NCI-H146 treated with DMSO at 0.1 percent for 48 hours (cell line): ENCODE measurements around the gene DGKA.
"Not testable (repeated sequence)": the region's sequence is repeated elsewhere in the genome, so short reads cannot be mapped to it uniquely, and the experiment has no call there.

Source experiments
- DNase-seq: peaks from one replicate; lab custom pipeline; 2025; ENCODE audit not compliant: unreplicated experiment; lab: John Stamatoyannopoulos, UW

DGKA gene

GRCh38 chr12:55930771-55931316 lies at the start of gene DGKA:
TSS of gene DGKA (plus strand) at chr12:55931162. CDS start at chr12:55936504, 5,342 bp downstream.
- peak; percentile 70 for DNase-seq

GRCh38 chr12:55885113-55885512 lies 45.8 kb upstream of the DGKA start:
- no peak for DNase-seq

- no peak for DNase-seq
Observed at GRCh38 chr12:55891310-55891709, 39.7 kb upstream of the DGKA start.

- DNase-seq = no peak
Observed at GRCh38 chr12:55893723-55894122, 37.2 kb upstream of the DGKA start.

GRCh38 chr12:55899082-55899481 lies 31.9 kb upstream of the DGKA start:
- no peak for DNase-seq

- no peak for DNase-seq
Observed at GRCh38 chr12:55901881-55902490, 29.0 kb upstream of the DGKA start.

DNA sequence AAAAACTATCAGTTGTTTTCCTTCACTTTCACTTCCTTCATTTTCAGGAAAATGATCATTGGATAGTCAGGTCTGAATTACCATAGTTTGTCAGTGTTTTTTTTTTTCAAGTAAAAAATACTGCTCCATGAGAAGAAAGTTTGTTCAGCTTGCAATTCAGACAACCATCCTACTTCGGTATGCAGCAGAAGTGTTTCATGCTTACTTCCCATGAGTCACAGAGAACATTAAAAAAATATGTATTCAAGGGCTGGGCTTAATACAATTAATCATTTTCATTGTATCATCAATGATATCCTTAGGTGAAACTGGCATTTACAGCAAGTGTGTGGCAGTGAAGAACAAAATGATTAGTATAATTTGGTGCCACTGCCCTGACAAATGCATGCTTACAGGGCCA lies 24.9 kb upstream of the DGKA start:
- no peak for DNase-seq

DNA sequence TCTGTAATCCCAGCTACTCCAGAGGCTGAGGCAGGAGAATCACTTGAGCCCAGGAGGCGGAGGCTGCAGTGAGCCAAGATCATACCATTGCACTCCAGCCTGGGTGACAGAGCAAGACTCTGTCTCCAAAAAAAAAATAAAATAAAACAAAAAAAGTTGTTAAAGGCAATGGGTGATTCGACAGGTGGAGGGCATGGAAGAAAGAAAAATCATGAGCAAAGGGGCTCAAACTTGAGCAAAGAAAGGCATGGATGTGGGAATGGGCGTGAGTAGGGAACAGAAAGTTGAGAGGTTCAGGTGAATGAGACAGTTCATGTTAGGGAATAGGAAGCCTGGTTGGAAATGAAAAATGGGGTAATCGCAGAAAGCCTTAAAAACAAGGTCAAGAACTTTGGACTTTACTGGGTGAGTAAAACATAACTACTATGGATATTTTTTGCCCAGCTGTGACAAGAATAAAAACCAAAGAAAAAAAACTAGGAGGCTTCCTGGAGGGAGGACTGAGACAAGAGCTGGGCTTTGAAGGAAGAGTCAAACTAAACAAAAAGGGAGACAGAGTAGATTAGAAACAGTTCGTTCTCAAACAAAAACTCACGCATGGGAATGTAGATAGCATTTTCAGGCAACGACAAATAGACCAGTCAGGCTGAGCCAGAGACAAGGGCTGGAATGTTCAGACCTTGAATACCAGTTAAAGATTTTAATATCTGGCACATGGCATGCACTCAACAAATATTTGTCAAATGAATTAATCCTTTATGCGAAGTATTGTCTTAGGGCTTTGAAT lies 22.0 kb upstream of the DGKA start:
- no peak for DNase-seq

- DNase-seq = no peak
Observed at GRCh38 chr12:55909513-55909884, 21.5 kb upstream of the DGKA start.

GRCh38 chr12:55912908-55913307 lies 18.1 kb upstream of the DGKA start:
- DNase-seq = no peak

GRCh38 chr12:55915482-55915859 lies 15.5 kb upstream of the DGKA start:
- DNase-seq = no peak

GRCh38 chr12:55919032-55919431 lies 11.9 kb upstream of the DGKA start:
- DNase-seq = not testable (repeated sequence)

DNA sequence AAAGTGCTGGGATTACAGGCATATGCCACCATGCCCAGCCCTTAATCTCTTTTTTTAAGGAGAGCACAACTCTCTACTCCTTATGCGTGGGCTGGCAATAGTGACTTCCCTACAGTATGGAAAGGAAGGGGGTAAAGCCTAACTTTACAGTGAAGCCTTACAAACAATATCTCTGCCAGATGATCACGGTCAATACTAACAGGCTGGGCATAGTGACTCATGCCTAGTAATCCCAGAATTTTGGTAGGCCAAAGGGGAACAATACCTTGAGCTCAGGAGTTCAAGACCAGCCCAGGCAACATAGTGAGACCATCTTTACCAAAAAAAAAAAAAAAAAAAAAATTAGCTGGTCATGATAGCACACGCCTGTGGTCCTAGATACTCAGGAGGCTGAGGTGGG lies 8.8 kb upstream of the DGKA start:
- DNase-seq = no peak

DNA sequence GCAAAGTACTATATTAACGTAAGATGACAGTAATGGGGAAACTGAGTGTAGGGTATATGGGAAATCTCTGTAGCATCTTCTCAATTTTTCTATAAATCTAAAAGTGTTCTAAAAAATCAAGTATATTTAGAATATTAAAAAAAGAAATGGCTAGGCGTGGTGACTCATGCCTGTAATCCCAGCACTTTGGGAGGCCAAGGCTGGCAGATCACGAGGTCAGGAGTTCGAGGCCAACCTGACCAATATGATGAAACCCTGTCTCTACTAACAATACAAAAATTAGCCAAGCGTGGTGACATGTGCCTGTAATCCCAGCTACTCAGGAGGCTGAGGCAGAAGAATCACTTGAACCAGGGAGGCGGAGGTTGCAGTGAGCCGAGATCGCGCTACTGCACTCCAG lies 7.3 kb upstream of the DGKA start:
- DNase-seq = not testable (repeated sequence)

DNA sequence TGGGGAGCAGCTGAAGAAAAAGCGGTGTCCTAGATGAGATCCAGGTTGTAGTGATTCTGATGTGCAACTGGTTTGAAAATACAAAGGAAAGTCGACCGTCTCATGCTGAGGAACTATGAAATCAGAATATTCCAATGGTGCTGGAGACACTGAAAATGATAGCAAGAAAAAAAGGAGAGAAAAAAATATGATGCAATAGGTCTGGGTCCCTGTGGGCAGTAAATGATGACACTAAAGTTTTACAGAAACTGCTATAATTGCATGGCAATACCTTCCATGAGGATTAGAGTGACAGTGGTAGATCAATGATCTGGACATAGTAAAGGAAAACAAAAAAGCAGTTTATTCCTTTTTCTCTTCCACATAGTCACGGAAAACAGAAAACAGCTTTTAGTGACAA lies 5.6 kb upstream of the DGKA start:
- no peak for DNase-seq

- no peak for DNase-seq
Observed at GRCh38 chr12:55925870-55926737, 4.9 kb upstream of the DGKA start.

- DNase-seq = peak; percentile 90
Observed at GRCh38 chr12:55926738-55927587, 4.0 kb upstream of the DGKA start.

GRCh38 chr12:55927588-55928502 lies 3.1 kb upstream of the DGKA start, which contains the start of gene PYM1:
TSS of gene PYM1 (minus strand) at chr12:55927894. CDS start at chr12:55927761, 133 bp downstream.
- peak; percentile 73 for DNase-seq

DNA sequence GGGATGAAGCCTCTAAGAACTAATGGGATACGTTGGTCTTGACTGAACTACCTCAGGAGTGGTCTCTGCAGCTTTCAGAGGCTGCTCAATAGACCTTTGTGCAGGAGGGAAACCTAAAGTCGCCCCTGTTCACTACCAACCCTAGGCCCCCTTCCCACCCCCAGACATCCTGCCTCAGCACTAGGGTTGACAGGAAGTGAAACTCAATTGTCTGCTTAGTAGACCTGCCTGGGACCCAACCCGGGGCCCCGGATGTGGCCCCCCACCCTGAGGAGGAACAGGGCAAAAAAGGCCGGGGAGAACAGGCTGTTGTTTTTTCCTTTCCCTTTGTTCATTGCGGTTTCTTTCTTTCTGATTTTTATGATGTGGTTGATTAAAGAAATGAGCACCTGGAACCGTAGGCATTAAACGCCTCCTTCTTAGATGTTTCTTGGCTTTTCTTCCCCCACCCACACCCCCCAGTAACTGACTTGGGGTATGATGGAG lies 1.6 kb upstream of the DGKA start:
- no peak for DNase-seq
